H9 (cell line): Measurements from ENCODE around the gene ARHGEF12. TPM values are rescaled to one million over a fixed set of nuclear protein-coding genes. Genes with fewer than 3 reads are reported as not detected.

ENCODE experiments used
- DNase-seq: peaks from one replicate; pipeline ENCODE4 v3.0.0-alpha.2; 2017
- H2AFZ ChIP-seq: one replicate; pipeline ENCODE4 v1.6.1; 2013; ENCODE audit warnings: mild to moderate bottlenecking, low read length, control low read depth, moderate library complexity
- H2AK5ac ChIP-seq: 2 replicates; pipeline ENCODE4 v1.6.1; 2013; ENCODE audit warnings: low read length, control low read depth, mixed read lengths; ENCODE audit not compliant: insufficient read length
- H2BK120ac ChIP-seq: one replicate; pipeline ENCODE4 v1.6.1; 2013; ENCODE audit warnings: low read depth, mild to moderate bottlenecking, low read length, control low read depth, inconsistent platforms; ENCODE audit not compliant: poor library complexity, severe bottlenecking
- H2BK12ac ChIP-seq: 2 replicates; pipeline ENCODE4 v1.6.1; 2013; ENCODE audit warnings: low read length, control low read depth, mixed read lengths, low read depth; ENCODE audit not compliant: insufficient read length
- H2BK15ac ChIP-seq: 2 replicates; pipeline ENCODE4 v1.6.1; 2013; ENCODE audit warnings: low read depth, low read length, control low read depth
- H2BK20ac ChIP-seq: one replicate; pipeline ENCODE4 v1.6.1; 2013; ENCODE audit warnings: low read depth, mild to moderate bottlenecking, low read length, control low read depth, inconsistent platforms; ENCODE audit not compliant: poor library complexity, severe bottlenecking
- H2BK5ac ChIP-seq: 2 replicates; pipeline ENCODE4 v1.6.1; 2013; ENCODE audit warnings: low read length, control low read depth, mixed read lengths; ENCODE audit not compliant: insufficient read length
- H3K14ac ChIP-seq: 2 replicates; pipeline ENCODE4 v1.6.1; 2013; ENCODE audit warnings: low read length, control low read depth; ENCODE audit not compliant: insufficient read depth
- H3K18ac ChIP-seq: 2 replicates; pipeline ENCODE4 v1.6.1; 2013; ENCODE audit warnings: low read depth, mild to moderate bottlenecking, mixed read lengths, low read length, control low read depth; ENCODE audit not compliant: insufficient read length
- H3K23ac ChIP-seq: 2 replicates; pipeline ENCODE4 v1.6.1; 2013; ENCODE audit warnings: low read length, control low read depth, mixed read lengths, low read depth; ENCODE audit not compliant: insufficient read length
- H3K23me2 ChIP-seq: 2 replicates; pipeline ENCODE4 v1.6.1; 2013; ENCODE audit warnings: low read depth, mild to moderate bottlenecking, mixed read lengths, low read length, control low read depth; ENCODE audit not compliant: insufficient read length, poor library complexity, severe bottlenecking
- H3K27ac ChIP-seq: 2 replicates; pipeline ENCODE4 v1.5.1; 2013; ENCODE audit warnings: low read length, control low read depth, mixed read lengths, low read depth; ENCODE audit not compliant: insufficient read length
- H3K27me3 ChIP-seq: 2 replicates; pipeline ENCODE4 v1.6.1; 2013; ENCODE audit warnings: low read length, control low read depth, inconsistent platforms; ENCODE audit not compliant: insufficient read depth
- H3K4ac ChIP-seq: 2 replicates; pipeline ENCODE4 v1.6.1; 2013; ENCODE audit warnings: low read depth, mild to moderate bottlenecking, control low read depth, inconsistent platforms, low read length, moderate library complexity
- H3K4me1 ChIP-seq: 2 replicates; pipeline ENCODE4 v1.6.1; 2013; ENCODE audit warnings: low read length, control low read depth, inconsistent platforms; ENCODE audit not compliant: insufficient read depth
- H3K4me2 ChIP-seq: 2 replicates; pipeline ENCODE4 v1.6.1; 2013; ENCODE audit warnings: low read length, control low read depth, mixed read lengths; ENCODE audit not compliant: insufficient read length, insufficient read depth
- H3K56ac ChIP-seq: 2 replicates; pipeline ENCODE4 v1.6.1; 2013; ENCODE audit warnings: low read depth, mild to moderate bottlenecking, mixed read lengths, low read length, control low read depth; ENCODE audit not compliant: insufficient read length
- H3K79me1 ChIP-seq: 2 replicates; pipeline ENCODE4 v1.6.1; 2013; ENCODE audit warnings: low read depth, mild to moderate bottlenecking, moderate library complexity, low read length, control low read depth, inconsistent platforms; ENCODE audit not compliant: insufficient read depth, poor library complexity, severe bottlenecking
- H3K79me2 ChIP-seq: 2 replicates; pipeline ENCODE4 v1.6.1; 2013; ENCODE audit warnings: low read length, control low read depth, inconsistent platforms; ENCODE audit not compliant: insufficient read depth
- H3K9ac ChIP-seq: 2 replicates; pipeline ENCODE4 v1.6.1; 2013; ENCODE audit warnings: low read length, control low read depth, mixed read lengths; ENCODE audit not compliant: insufficient read length; ENCODE audit errors: extremely low read depth
- H3K9me3 ChIP-seq: one replicate; pipeline ENCODE4 v1.6.1; 2013; ENCODE audit warnings: low read depth, low read length, inconsistent platforms; ENCODE audit not compliant: control insufficient read depth
- H3T11ph ChIP-seq: one replicate; pipeline ENCODE4 v1.6.1; 2013; ENCODE audit warnings: mild to moderate bottlenecking, low read length, control low read depth, inconsistent platforms
- H4K20me1 ChIP-seq: one replicate; pipeline ENCODE4 v1.6.1; 2013; ENCODE audit not compliant: control insufficient read depth, insufficient read length, insufficient read depth
- H4K5ac ChIP-seq: 2 replicates; pipeline ENCODE4 v1.6.1; 2013; ENCODE audit warnings: low read depth, mild to moderate bottlenecking, mixed read lengths, low read length, control low read depth; ENCODE audit not compliant: insufficient read length
- H4K8ac ChIP-seq: replicated peaks from 2 replicates; pipeline ENCODE4 v1.6.1; 2013; ENCODE audit warnings: low read length, control low read depth, mixed read lengths, low read depth; ENCODE audit not compliant: insufficient read length
- H4K91ac ChIP-seq: 2 replicates; pipeline ENCODE4 v1.6.1; 2013; ENCODE audit warnings: low read depth, mild to moderate bottlenecking, moderate library complexity, mixed read lengths, low read length, control low read depth; ENCODE audit not compliant: insufficient read length
- H3K27ac Mint-ChIP-seq, 3 experiments: 2 replicates in 2 of 3; 3 replicates in 1 of 3; pipeline ENCODE4 v1.8.0; 2020 to 2021; ENCODE audit warnings: mixed read lengths in 3 of 3, mild to moderate bottlenecking in 1 of 3, moderate library complexity in 1 of 3
- H3K27me3 Mint-ChIP-seq: 2 replicates; pipeline ENCODE4 v1.8.0; 2021; ENCODE audit warnings: low read depth, mild to moderate bottlenecking, moderate library complexity, mixed read lengths
- H3K36me3 Mint-ChIP-seq, 3 experiments: 2 replicates in 2 of 3; 3 replicates in 1 of 3; pipeline ENCODE4 v1.8.0; 2020 to 2021; ENCODE audit warnings: low read depth in 3 of 3, mixed read lengths in 3 of 3; ENCODE audit not compliant: insufficient read depth in 1 of 3
- H3K4me1 Mint-ChIP-seq, 2 experiments: 2 replicates each; pipeline ENCODE4 v1.8.0; 2020; ENCODE audit warnings: mixed read lengths in 2 of 2
- H3K4me3 Mint-ChIP-seq, 2 experiments: 2 replicates in 1 of 2; 3 replicates in 1 of 2; pipeline ENCODE4 v1.8.0; 2020 to 2021; ENCODE audit warnings: mild to moderate bottlenecking in 2 of 2, mixed read lengths in 2 of 2, moderate library complexity in 1 of 2
- H3K9me3 Mint-ChIP-seq, 2 experiments: 2 replicates in 1 of 2; 3 replicates in 1 of 2; pipeline ENCODE4 v1.8.0; 2020; ENCODE audit warnings: mild to moderate bottlenecking in 2 of 2, mixed read lengths in 2 of 2, moderate library complexity in 1 of 2
- CTCF ChIP-seq: fragments of 200-600 bp; sonication (generic); conservative IDR thresholded peaks from 3 replicates; pipeline ENCODE4 v1.8.0; 2021; ENCODE audit warnings: antibody characterized with exemption, mild to moderate bottlenecking
- WGBS: extraction: QIAGEN DNeasy Blood & Tissue Kit; methylation state at CpG from one replicate; pipeline ENCODE4 v1.1.7; 2013; ENCODE audit warnings: missing lambda C conversion rate, low lambda C conversion rate, mixed read lengths; ENCODE audit not compliant: insufficient read length; ENCODE audit errors: extremely low coverage; 5-methylcytosine and 5-hydroxymethylcytosine counted together
- total RNA-seq: library from RNA; stranded (reverse); gene quantifications from 2 replicates; pipeline ENCODE4 v1.2.1, GENCODE V29; 2021

ARHGEF12 gene
- total RNA-seq, 1 experiment from 2014 or later, result 27.0 TPM

- H3K4me1 Mint-ChIP-seq, result peaks cover 50 to 52% of the 10 kb centered on the region in 2 experiments
- H2BK120ac ChIP-seq, result no peak overlapping the region
- H4K8ac ChIP-seq, result no peak overlapping the region
- H3K56ac ChIP-seq, result no peak overlapping the region
- no peaks in the 10 kb centered on the region for H4K20me1 ChIP-seq
- peaks cover 12% of the 10 kb centered on the region in 2 experiments for H3K9me3 Mint-ChIP-seq
- no peak overlapping the region for H2BK20ac ChIP-seq
- no peak overlapping the region for H2BK15ac ChIP-seq
- no peak for TF ChIP-seq CTCF
- H3K4ac ChIP-seq, result no peak overlapping the region
- H3K27me3 ChIP-seq, result no peaks in the 10 kb centered on the region
- DNase-seq, result no peak
- H2BK5ac ChIP-seq, result no peak overlapping the region
- peaks cover 1 to 18% (median 12%) of the 10 kb centered on the region in 3 experiments; a peak in 5 of 7 replicates for H3K36me3 Mint-ChIP-seq
- H3K79me1 ChIP-seq, result no peaks in the 10 kb centered on the region
- H3K27ac Mint-ChIP-seq, result peak overlapping the region in 1 of 3 experiments; percentile 49; a peak in 3 of 7 replicates
- H3K4me2 ChIP-seq, result no peak overlapping the region
- H3T11ph ChIP-seq, result no peak overlapping the region
- no peak overlapping the region for H3K23ac ChIP-seq
- no peak overlapping the region for H4K91ac ChIP-seq
- H3K9ac ChIP-seq, result no peak overlapping the region
- no peak overlapping the region for H2AFZ ChIP-seq
- WGBS, result no CpG with 5 or more reads among the region's 2 CpGs
- peaks cover under 1% of the 10 kb centered on the region; the same call in 1 of the 2 replicates for H3K4me1 ChIP-seq
- no peak overlapping the region for H4K5ac ChIP-seq
- H3K27ac ChIP-seq, result no peak overlapping the region
- no peaks in the 10 kb centered on the region; the same call in 1 of the 2 replicates for H3K79me2 ChIP-seq
- no peaks in the 10 kb centered on the region for H3K23me2 ChIP-seq
- H2BK12ac ChIP-seq, result no peak overlapping the region
- peaks cover 5% of the 10 kb centered on the region for H3K9me3 ChIP-seq
- H3K18ac ChIP-seq, result no peak overlapping the region
- no peak overlapping the region for H3K4me3 Mint-ChIP-seq
- H2AK5ac ChIP-seq, result no peak overlapping the region
- H3K27me3 Mint-ChIP-seq, result no peaks in the 10 kb centered on the region
- no peak overlapping the region for H3K14ac ChIP-seq
These were observed 63.1 kb downstream of the ARHGEF12 start for GRCh38 chr11:120399307-120399706.
